ENCODE results near the gene PAGR1.
A peak's percentile ranks its signal among the peaks of the same experiment; 100 is the strongest.
"Not testable (repeated sequence)": the region's sequence is repeated elsewhere in the genome, so short reads cannot be mapped to it uniquely, and the experiment has no call there.

PAGR1 gene

DNA sequence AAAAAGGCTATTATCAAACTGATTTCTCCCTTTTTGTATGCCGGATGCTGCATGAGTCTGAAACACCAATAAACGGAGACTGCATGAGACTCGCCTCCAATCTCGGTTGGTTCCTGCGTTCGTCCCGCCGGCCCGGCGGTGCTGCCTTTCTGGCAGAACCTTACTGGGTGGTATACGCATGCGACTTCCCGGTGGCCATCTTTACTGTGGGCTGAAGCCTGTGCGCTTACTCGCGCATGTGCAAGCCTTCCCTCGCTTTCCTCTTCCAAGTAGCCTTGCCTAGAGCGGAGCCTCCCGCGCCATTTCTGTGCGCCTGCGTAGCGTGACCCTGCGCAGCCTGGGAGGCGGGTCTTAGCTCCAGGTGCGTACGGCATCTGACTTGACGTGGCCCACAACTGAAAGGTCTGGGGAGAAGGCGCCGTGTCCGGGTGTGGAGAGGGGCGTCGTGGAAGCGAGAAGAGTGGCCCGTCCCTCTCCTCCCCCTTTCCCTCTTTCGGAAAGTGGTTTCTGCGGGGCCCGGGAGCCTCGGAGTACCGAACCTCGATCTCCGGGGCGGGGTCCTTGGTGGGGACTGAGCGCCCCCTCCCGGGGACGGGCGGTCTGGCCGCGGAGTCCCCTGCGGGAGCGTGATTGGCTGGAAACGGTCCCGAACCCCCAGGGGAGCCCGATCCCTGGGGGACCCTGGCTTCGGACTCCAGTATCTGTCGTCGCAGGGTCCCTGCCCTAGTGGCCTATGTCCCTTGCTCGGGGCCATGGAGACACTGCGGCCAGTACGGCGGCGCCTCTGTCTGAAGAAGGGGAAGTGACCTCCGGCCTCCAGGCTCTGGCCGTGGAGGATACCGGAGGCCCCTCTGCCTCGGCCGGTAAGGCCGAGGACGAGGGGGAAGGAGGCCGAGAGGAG is at the start of gene PAGR1:
TSS of gene PAGR1 (plus strand) at position 360 of the 901 bp plus-strand sequence. CDS start at position 734, 374 bp downstream.
- DNase-seq = peak; percentile 98

- DNase-seq = no peak
These were observed 49.4 kb upstream of the PAGR1 start for GRCh38 chr16:29766571-29766970.

DNA sequence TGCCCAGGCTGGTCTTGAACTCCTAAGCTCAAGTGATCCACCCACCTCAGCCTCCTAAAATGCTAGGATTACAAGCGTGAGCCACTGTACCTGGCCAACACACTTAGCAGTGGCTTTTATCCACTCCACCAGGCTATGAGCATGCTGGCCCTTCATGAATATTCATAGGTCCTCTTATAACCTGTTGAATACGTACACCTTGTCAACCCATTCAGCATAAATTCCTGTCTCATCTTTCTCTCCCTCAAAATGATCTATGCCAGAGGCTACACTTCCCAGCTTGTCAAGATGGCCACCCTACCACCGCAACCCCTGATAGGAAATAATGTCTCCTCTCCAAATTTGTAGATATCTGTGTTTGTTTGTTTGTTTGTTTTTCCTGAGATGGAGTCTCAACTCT is 48.9 kb upstream of the PAGR1 start:
- no peak for DNase-seq

- DNase-seq = no peak
These were observed 46.4 kb upstream of the PAGR1 start for GRCh38 chr16:29769507-29769906.

DNA sequence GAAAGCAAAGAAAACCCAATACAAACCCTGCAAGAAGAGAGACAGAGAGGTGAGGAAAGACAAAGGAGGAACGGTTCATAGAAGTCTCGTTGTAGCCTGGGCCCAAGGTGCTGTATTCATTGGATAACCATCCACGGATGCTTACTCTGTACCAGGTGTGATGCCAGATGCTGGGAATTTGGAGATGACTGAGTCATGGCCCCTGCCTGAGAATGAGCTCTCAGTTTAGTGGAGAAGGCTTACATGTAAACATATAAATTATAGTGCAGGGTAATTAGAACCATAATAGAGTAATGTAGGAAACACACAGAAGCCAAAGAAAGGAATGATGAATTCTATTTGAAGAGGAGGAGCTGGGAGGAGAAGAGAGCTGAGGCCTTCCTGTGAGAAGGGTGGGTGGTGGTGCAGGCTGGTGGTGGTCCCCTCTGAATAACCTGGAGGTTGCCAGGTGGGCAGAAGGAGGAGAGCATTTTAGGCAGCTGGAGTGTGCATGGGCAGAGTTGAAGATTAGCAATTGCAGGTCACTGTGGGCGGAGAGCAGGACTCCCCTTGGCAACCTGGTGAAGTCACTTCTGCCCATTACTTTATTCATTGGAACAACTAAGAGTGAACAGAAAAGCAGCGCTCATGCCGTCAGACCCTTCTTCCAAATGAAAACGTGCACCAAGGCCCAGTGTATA is 45.6 kb upstream of the PAGR1 start:
- no peak for DNase-seq

- not testable (repeated sequence) for DNase-seq
These were observed 43.6 kb upstream of the PAGR1 start for GRCh38 chr16:29772330-29772729.

GRCh38 chr16:29774730-29775129 is 41.2 kb upstream of the PAGR1 start:
- no peak for DNase-seq

DNA sequence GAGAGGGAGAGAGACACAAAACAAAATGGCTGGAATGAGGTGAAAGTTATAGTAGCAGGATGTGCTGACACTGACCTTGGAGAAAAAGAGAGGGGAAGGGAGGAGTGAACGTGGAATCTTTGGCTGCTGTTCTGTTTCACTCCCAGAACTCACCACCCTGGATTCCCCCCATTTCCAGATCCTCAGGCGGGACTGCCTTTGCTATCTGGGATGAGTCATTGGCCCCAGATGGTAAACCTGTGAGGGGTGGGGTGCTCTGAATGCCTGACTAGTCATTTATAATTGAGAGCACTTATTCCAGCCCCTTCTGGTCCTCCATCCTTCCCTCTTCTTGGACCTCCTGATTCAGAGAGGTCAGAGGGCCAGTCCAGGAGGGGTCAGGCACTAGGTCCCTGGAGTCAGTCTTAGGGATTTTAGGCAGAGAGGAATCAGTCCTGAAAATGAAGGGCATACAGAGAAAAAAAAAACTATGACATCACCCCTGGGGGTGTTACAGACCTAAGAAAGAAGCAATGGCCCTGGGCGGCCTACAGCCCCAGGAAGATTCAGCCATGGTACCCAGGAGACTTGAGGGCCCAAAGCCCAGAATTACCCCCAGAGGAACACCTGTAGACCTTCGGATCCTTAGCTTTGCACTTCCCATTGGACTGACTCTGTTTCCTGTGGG is 40.1 kb upstream of the PAGR1 start:
- no peak for DNase-seq

- no peak for DNase-seq
These were observed 38.2 kb upstream of the PAGR1 start, which contains the start of gene ZG16 for GRCh38 chr16:29777576-29778350. Gene ZG16 (plus strand): TSS chr16:29778256. CDS start chr16:29779267, 1,011 bp downstream.

- no peak for DNase-seq
These were observed 36.5 kb upstream of the PAGR1 start for GRCh38 chr16:29779474-29779873.

- not testable (repeated sequence) for DNase-seq
These were observed 32.6 kb upstream of the PAGR1 start for GRCh38 chr16:29783094-29783953.

DNA sequence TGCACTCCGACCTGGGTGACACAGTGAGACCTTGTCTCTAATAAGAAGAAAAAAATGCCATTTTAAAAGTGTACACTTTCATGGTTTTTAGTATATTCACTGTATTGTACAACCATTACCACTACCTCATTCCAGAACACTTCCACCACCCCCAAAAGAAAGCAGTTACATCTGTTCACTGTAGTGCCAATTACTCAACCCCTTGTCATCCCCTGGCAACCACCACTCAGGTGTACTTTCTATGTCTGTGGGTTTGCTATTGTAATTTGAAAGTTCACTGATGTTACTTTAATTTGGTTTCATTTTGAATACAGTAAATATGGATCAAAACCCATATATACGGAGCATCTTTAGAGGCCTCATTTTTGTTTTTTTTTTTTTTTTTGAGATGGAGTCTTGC is 31.8 kb upstream of the PAGR1 start:
- peak; percentile 30 for DNase-seq

GRCh38 chr16:29784901-29785500 is 31.0 kb upstream of the PAGR1 start:
- peak; percentile 86 for DNase-seq

DNA sequence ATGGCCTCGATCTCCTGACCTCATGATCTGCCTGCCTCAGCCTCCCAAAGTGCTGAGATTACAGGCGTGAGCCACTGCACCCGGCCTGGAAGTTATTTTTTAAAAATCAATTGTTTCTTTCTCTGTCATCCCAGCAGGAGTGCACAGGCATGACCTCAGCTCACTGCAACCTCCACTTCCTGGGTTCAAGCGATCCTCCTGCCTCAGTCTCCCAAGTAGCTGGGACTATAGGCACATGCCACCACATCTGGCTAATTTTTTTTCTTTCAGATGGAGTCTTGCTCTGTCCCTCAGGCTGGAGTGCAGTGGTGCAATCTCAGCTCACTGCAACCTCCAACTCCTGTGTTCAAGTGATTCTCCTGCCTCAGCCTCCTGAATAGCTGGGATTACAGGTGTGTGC is 28.8 kb upstream of the PAGR1 start:
- not testable (repeated sequence) for DNase-seq

GRCh38 chr16:29789775-29790182 is 26.2 kb upstream of the PAGR1 start:
- DNase-seq = no peak

DNA sequence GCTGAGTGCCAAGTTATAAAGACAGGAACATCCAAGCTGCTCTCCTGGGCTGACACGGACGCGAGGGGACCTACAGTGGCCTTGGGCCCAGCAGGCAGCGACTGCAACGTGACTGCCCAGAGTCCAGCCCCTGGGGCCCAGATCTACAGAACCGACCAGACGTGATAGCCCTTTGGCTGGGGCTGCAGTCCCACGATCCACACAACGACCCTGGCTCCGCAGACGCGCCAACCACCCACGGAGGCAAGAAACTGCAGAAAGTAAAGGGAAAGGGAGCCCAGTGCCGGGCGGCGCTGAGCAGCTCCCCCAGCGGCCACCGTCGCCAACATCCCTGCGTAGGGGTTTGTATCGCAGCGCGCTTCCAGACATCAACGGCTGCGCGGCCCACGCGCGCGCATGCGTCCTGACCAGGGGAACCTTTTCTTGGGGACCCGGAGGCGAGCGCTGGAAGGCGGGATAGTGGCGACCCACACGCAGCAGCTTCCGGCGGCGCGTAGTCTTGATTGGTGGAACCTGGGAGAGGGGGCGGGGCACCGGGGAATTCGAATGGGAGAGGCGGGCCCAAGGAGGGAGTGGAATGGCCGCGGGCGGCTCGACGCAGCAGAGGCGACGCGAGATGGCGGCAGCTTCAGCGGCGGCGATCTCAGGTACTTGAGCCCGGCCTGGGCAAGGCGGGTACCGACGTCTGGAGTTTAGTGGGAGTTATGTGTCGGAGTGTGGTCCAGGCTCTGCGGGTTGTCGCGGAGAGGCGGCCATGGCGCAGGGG is 25.6 kb upstream of the PAGR1 start, which contains the start of gene KIF22:
TSS of gene KIF22 (plus strand) at position 569 of the 766 bp plus-strand sequence. CDS start at position 578, 9 bp downstream.
- peak; percentile 100 for DNase-seq

DNA sequence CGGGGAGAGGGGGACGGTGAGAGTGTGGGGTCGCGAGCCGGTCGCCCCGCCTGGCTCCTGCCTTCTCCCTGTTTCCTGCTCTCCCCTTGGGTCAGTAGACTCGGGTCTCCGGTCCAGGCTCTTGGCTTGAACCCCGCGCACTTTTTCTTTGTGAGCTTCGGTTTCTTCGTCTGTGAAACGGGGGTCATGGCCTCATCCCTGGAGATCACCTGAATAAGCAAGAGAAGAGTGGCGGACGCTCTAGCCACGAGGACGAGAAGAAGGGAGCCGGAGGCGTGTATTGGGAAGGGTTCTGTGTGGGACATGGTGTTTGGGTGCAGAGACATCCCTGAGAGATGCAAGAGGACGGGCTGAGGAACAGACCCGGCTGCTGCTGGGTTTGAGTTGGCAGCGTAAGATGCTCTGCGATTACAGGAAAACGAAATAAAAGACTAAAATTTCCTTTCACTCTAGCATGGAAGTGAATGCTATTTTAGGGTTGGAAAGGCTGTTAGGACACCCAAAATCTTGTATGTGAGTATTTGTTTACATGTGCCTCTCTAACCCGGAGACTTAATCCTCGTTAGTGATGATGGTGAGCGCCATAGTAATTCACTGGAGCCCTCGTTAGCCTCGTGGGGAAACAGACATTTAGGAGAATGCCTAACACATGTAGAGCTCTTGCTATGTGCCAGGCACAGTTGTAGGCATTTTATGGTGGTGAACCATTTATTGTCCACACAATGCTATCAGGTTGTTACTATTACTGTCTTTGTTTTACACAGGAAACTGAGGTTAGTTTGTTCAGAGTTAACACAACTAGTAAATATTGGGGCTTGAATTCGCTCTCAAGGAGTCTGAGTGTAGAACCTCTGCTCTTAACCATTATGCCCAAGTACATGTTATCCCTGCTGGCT is 24.8 kb upstream of the PAGR1 start:
- DNase-seq = peak; percentile 27

- no peak for DNase-seq
These were observed 23.8 kb upstream of the PAGR1 start for GRCh38 chr16:29791845-29792807.

Measured in CD4-positive, alpha-beta T cell treated with Interleukin-17A for 4 hours (primary cell).